Small intestine (tissue), 7 donors: Measurements from ENCODE around the gene SETD3. TPM values are rescaled to one million over a fixed set of nuclear protein-coding genes. Genes with fewer than 3 reads are reported as not detected.

Experiments used
- DNase-seq, 2 donors: peaks; one replicate each; pipeline versions ENCODE4 v3.0.0 to v3.0.0-alpha.2; 2013
- FAIRE-seq: peaks from 2 replicates; lab custom pipeline; 2012; peaks lifted over from hg19 to GRCh38; lab: Jason Lieb, UNC
- H3K27ac ChIP-seq, 3 donors: one replicate each; pipeline ENCODE4 v1.5.1; 2013; ENCODE audit warnings: low read length in 2 of 3, mild to moderate bottlenecking in 2 of 3, control low read depth in 1 of 3, inconsistent platforms in 1 of 3, low read depth in 1 of 3, moderate library complexity in 1 of 3
- H3K27me3 ChIP-seq, 3 donors: one replicate each; pipeline ENCODE4 v1.6.1; 2013; ENCODE audit warnings: low read length in 3 of 3, inconsistent platforms in 1 of 3; ENCODE audit not compliant: control insufficient read depth in 3 of 3, insufficient read depth in 3 of 3
- H3K36me3 ChIP-seq, 3 donors: one replicate each; pipeline ENCODE4 v1.6.1; 2013; ENCODE audit warnings: low read length in 3 of 3, inconsistent platforms in 1 of 3, low read depth in 1 of 3, mild to moderate bottlenecking in 1 of 3, moderate library complexity in 1 of 3; ENCODE audit not compliant: control insufficient read depth in 3 of 3, insufficient read depth in 2 of 3
- H3K4me1 ChIP-seq, 3 donors: one replicate each; pipeline ENCODE4 v1.6.1; 2013; ENCODE audit warnings: low read length in 2 of 3, inconsistent platforms in 1 of 3, low read depth in 1 of 3, mild to moderate bottlenecking in 1 of 3, moderate library complexity in 1 of 3; ENCODE audit not compliant: control insufficient read depth in 3 of 3, insufficient read depth in 2 of 3
- H3K4me3 ChIP-seq, 3 donors: one replicate each; pipeline ENCODE4 v1.5.1; 2013; ENCODE audit warnings: low read length in 3 of 3, control low read depth in 1 of 3, inconsistent platforms in 1 of 3, low read depth in 1 of 3, mild to moderate bottlenecking in 1 of 3, moderate library complexity in 1 of 3
- H3K9me3 ChIP-seq, 2 donors: one replicate each; pipeline ENCODE4 v1.6.1; 2013; ENCODE audit warnings: low read depth in 1 of 2, low read length in 1 of 2; ENCODE audit not compliant: control insufficient read depth in 2 of 2, insufficient read depth in 1 of 2
- whole genome bisulfite sequencing, 3 donors: extraction: QIAGEN DNeasy Blood & Tissue Kit; methylation state at CpG; one replicate each; pipeline ENCODE4 v1.1.7; 2013; 5-methylcytosine and 5-hydroxymethylcytosine counted together
- polyA plus RNA-seq, 4 donors: library from polyadenylated mRNA; stranded (reverse) in 3 of 4; unstranded in 1 of 4; fragments of 200-250 nt in 3 of 4; fragments of 120-200 nt in 1 of 4; gene quantifications; one replicate each; pipeline versions ENCODE4 v1.2.1 to v1.2.3, GENCODE V29; 2013
- donor health status: healthy with polysubstance abuse.
- donor health status: control.
- donor health status: control.
- donor health status: Bipolar disorder and iron deficiency.
- donor health status: healthy.

The SETD3 gene
- polyA plus RNA-seq, 4 donors = 38.1 to 61.4 (median 50.9) TPM

DNA sequence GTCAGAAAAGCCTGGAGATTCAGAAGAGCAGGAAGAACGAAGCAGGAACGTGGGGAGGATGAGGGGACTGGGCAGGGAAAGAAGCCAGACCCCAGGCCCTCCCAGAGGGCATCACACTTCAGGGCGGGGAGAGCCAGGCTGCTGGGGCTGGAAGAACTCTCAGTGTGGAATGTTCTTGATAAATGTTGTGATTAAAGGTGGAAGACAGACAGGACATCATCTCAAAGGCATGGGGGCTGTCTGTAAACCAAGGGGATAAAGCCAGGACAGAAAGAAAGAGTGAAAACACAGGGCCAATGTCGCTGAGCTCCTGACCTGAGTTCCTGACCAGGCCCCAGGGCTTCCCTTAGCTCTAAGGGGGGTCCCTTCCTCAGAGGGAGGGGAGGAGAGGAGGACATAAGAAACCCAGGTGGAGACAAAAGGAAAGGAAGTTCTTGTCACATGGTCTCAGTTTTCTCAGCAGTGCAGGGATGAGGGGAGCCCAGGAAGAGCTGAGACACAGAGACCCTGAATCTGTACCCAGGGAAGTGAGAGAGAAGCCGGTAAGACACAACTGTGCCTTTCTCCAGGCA, 56.3 kb downstream of the SETD3 start:
- Histone ChIP-seq H3K27ac (no peak overlapping the region), H3K4me1 (peaks cover 12 to 18% (median 13%) of the 10 kb centered on the region in 3 donors), H3K27me3 (no peaks in the 10 kb centered on the region), H3K4me3 (no peak overlapping the region), H3K36me3 (peaks cover 0 to 43% (median 11%) of the 10 kb centered on the region in 3 donors), H3K9me3 (peaks cover 0 to 11% of the 10 kb centered on the region in 2 donors)
- DNase-seq (no peak), FAIRE-seq (no peak)
- WGBS, 3 donors = 73 to 84% (median 80%) methylated on average over 5 of the region's 5 CpGs

DNA sequence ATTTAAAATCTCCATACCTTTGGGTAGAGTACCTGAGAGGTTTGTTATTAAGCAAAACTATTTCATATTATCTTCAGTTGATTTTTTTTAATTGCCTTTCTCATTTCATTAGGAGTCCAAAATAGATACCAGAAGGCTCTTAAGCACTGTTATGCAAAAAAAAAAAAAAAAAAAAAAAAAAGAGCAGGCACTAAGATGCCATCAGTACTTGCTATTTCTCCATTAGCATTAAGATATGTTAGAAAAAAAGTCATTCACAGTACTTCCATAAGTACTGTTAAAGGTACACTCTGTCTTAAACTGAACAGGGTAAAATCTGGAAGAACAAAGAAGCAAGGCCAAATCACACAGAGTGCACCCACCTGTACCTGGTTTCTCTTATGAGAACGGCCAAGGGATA, 57.2 kb downstream of the SETD3 start:
- Histone ChIP-seq H3K4me1 (peaks cover 12 to 18% (median 15%) of the 10 kb centered on the region in 3 donors), H3K36me3 (peaks cover 0 to 36% (median 3%) of the 10 kb centered on the region in 3 donors), H3K4me3 (no peak overlapping the region), H3K9me3 (peaks cover 0 to 1% of the 10 kb centered on the region in 2 donors), H3K27ac (peak overlapping the region in 1 of 3 donors; percentile 59), H3K27me3 (no peaks in the 10 kb centered on the region)
- WGBS, 3 donors = 63 to 84% (median 70%) methylated on average over 1 of the region's 1 CpG
- FAIRE-seq = no peak
- DNase-seq = no peak

DNA sequence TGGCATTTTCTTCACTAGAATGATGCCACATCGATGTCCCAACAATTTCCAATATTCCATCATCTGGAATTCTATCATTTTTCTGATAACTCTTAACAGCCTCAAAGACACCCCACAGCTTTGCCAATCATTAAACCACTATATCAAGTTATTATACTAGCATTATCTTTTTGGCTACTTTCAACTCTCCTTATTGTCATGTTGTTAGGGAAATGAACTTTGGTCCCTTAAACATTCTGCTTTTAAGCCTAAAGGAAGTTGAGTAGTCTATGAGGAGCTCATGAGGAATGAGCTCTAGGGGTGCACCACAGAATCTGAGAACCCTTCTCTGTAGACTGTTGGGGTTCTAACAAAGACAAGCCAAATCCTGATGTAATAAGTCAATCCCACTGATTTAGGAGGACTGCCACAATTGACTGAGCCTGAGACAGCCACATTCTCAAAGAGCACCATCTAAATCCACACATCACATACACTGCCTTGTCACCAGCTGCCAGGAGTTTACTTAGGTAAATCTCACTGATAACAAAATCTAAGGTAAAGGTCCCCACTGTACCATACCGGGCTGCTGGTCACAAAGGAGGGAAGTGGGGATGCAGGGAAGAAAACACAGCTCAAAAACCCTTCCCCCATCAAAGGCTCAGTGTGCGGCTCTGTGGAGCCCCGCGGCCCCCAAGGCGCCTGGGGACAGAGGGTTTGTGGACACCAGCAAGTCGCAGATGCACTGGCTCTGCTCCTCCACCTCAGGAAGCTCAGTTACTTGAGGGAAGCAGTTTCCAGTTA, 58.2 kb downstream of the SETD3 start:
- Histone ChIP-seq H3K27me3 (no peaks in the 10 kb centered on the region), H3K36me3 (peaks cover 0 to 27% (median 0%) of the 10 kb centered on the region in 3 donors), H3K4me3 (no peak overlapping the region), H3K27ac (peak overlapping the region in 2 of 3 donors; percentile 59 to 87), H3K9me3 (no peaks in the 10 kb centered on the region), H3K4me1 (peaks cover 12 to 18% (median 17%) of the 10 kb centered on the region in 3 donors)
- peak; percentile 64 for FAIRE-seq
- 16 to 59% (median 47%) methylated on average over 7 of the region's 7 CpGs for WGBS, 3 donors
- peak; percentile 73 to 89 for DNase-seq

DNA sequence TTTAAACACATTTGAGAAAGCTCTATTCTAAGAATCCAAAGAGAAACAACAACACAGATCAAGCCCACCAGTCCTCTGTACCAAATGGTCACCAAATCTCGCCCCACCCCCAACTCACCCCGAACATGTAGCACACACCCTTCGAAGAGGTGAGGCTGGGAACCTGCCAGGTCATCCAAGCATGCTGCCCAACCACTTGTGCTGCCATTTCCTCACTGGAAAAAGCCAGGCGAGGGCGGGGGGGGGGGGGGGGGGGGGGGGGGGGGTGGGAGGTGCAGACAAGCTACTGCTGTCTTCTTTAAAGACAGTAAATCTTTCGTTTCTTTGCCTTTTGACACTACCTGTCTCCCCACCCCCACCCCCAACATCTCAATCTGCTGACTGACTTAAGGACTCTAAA, 59.9 kb downstream of the SETD3 start:
- H3K27ac ChIP-seq = no peak overlapping the region
- H3K36me3 ChIP-seq = peaks cover 0 to 22% (median 0%) of the 10 kb centered on the region in 3 donors
- H3K9me3 ChIP-seq = no peaks in the 10 kb centered on the region
- peak in 1 of 2 donors; percentile 50 for DNase-seq
- WGBS, 3 donors = 13 to 60% (median 44%) methylated on average over 5 to 6 of the region's 6 CpGs
- H3K4me1 ChIP-seq = peaks cover 12 to 18% (median 17%) of the 10 kb centered on the region in 3 donors
- H3K27me3 ChIP-seq = no peaks in the 10 kb centered on the region
- FAIRE-seq = no peak
- H3K4me3 ChIP-seq = no peak overlapping the region

DNA sequence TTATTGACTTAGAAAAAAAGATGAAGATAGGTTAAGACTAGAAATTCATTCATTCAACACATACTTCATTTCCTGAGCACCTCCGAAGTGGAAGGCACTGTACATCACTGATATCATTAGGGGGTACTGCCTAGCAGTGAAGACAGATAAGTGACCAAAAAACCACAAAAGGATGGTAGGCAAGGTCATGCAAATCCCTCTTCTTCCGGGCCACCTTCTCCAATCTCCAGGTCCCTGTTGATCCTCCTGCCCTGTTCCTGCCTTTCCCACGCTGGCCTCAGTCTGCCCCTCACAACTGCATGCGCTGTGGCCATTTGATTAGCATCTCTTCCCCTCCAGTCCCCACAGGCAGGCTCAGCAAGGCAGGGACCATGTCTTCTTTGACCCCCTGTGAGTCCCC, 60.8 kb downstream of the SETD3 start:
- FAIRE-seq (no peak), DNase-seq (no peak)
- Histone ChIP-seq H3K9me3 (no peaks in the 10 kb centered on the region), H3K27me3 (no peaks in the 10 kb centered on the region), H3K36me3 (peaks cover 0 to 17% (median 0%) of the 10 kb centered on the region in 3 donors), H3K27ac (no peak overlapping the region), H3K4me3 (no peak overlapping the region), H3K4me1 (peaks cover 12 to 14% (median 14%) of the 10 kb centered on the region in 3 donors)
- 92 to 98% (median 92%) methylated on average over 4 of the region's 4 CpGs for WGBS, 3 donors

DNA sequence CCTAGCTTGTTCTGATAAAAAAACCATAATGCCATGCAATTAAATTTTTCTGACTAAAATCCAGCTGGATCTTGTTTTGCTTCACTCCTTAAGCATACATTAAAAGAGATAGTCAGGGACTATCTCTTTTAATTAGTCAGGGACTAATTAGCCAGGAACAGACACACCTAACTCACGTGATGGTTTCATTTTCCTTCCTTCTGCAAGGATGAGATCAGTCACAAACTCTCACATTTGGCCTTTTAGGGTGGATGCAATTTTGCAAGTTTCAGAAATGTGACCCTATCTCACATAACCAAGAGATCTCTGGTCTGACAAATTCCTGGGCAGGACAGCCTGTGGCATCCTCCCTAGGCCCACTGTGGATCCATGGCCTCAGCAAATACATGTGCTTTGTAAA, 62.4 kb downstream of the SETD3 start:
- H3K9me3 ChIP-seq = no peaks in the 10 kb centered on the region

DNA sequence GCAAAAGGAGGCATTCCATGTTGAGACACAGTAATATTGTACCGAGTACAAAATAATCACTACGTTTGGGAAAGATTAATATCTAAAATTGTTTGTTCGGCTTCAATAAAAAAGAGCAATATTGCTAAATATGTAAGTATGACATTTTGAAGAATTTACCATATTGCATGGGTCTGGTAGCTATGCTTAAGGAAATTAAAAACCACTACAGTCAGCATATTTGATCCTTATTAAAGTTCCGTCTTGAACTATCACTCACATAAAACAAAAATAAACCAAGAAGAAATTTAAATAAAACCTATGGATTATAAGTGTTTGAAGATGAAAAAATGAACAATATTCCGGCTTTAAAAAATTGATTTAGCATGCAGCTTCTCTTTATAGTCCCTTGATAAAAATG, 63.8 kb downstream of the SETD3 start:
- 90 to 93% (median 93%) methylated on average over 5 of the region's 5 CpGs for WGBS, 3 donors
- no peak overlapping the region for H3K4me3 ChIP-seq
- DNase-seq = no peak
- H3K27ac ChIP-seq = no peak overlapping the region
- no peak for FAIRE-seq
- H3K27me3 ChIP-seq = no peaks in the 10 kb centered on the region
- peaks cover 4 to 25% (median 5%) of the 10 kb centered on the region in 3 donors for H3K36me3 ChIP-seq
- no peaks in the 10 kb centered on the region for H3K9me3 ChIP-seq
- peaks cover 0 to 8% (median 5%) of the 10 kb centered on the region in 3 donors for H3K4me1 ChIP-seq

More for the DNA sequence above, 62.4 kb downstream of the SETD3 start:
- Histone ChIP-seq H3K27me3 (no peaks in the 10 kb centered on the region), H3K4me3 (no peak overlapping the region), H3K27ac (no peak overlapping the region), H3K36me3 (peaks cover 0 to 13% (median 0%) of the 10 kb centered on the region in 3 donors), H3K4me1 (peaks cover 6 to 12% (median 8%) of the 10 kb centered on the region in 3 donors)
- FAIRE-seq = no peak
- whole genome bisulfite sequencing, 3 donors = 14 to 39% (median 14%) methylated on average over 1 of the region's 1 CpG
- DNase-seq = peak in 1 of 2 donors; percentile 58

DNA sequence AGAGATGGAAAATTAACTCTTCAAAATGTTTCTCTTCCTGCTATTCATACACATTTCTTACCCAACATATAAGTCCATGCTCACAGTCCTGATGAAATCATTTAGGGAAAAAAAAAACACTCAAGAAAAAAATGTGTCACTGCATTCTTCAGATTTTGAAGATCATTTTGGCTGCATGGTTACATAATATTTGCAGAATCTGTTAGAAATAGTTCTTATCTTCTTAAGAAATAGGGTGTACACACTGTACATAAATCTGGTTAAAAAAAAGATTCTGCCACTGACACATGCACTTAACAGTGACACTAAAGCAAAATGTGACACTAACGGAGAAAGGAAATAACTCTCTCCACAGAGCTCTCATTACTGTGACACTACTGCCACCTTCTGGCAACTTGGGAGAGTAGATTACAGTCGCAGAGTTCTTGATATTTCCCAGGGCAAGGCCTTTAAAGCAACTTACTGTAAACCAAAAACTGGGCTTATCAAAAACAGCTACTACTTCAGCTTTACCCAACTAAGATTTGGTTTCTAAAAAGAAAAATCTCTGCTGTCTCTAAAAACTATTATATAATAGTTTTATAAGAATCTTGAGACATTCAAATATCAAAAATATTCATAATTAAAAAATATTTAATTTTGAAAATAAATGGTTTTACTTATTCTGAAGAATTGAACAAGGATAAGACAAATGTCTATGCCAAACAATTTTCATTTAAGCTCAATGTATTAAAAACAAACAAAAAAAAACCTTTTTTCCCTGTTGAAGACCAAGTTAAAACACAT, 65.0 kb downstream of the SETD3 start:
- Histone ChIP-seq H3K4me1 (peaks cover 0 to 5% (median 3%) of the 10 kb centered on the region in 3 donors), H3K4me3 (no peak overlapping the region), H3K36me3 (peaks cover 5 to 27% (median 7%) of the 10 kb centered on the region in 3 donors), H3K27ac (no peak overlapping the region), H3K27me3 (no peaks in the 10 kb centered on the region), H3K9me3 (no peaks in the 10 kb centered on the region)
- FAIRE-seq (peak; percentile 79), DNase-seq (peak; percentile 88 to 91)
- 0 to 8% (median 2%) methylated on average over 2 of the region's 2 CpGs for WGBS, 3 donors
